Spleen (tissue), 11 donors: ENCODE measurements around the gene SLAMF1. TPM values are rescaled to one million over a fixed set of nuclear protein-coding genes. Genes with fewer than 3 reads are reported as not detected.

Experiments
- DNase-seq: peaks from one replicate; pipeline ENCODE4 v3.0.0-alpha.2; 2020
- H3K27ac ChIP-seq, 8 donors: fragments of 200-600 bp; sonication (generic) in 7 of 8; 1 replicate in 4 of 8; 2 replicates in 4 of 8; pipeline versions ENCODE4 v1.5.0 to v1.8.0; 2016 to 2021; ENCODE audit warnings: inconsistent platforms in 4 of 8, mild to moderate bottlenecking in 4 of 8, moderate library complexity in 1 of 8
- H3K27me3 ChIP-seq, 7 donors: fragments of 200-600 bp; sonication (generic) in 6 of 7; replicated peaks in 1 of 7; 1 replicate in 4 of 7; 2 replicates in 3 of 7; pipeline versions ENCODE4 v1.5.0 to v1.8.0; 2016 to 2021; ENCODE audit warnings: inconsistent platforms in 3 of 7, mild to moderate bottlenecking in 1 of 7
- H3K36me3 ChIP-seq, 6 donors: fragments of 200-600 bp; sonication (generic) in 5 of 6; 1 replicate in 4 of 6; 2 replicates in 2 of 6; pipeline versions ENCODE4 v1.5.0 to v1.8.0; 2016 to 2021; ENCODE audit warnings: inconsistent platforms in 2 of 6
- H3K4me1 ChIP-seq, 6 donors: fragments of 200-600 bp; sonication (generic) in 5 of 6; 1 replicate in 3 of 6; 2 replicates in 3 of 6; pipeline versions ENCODE4 v1.5.0 to v1.8.0; 2016 to 2021; ENCODE audit warnings: inconsistent platforms in 3 of 6
- H3K4me3 ChIP-seq, 8 donors: fragments of 200-600 bp; sonication (generic) in 7 of 8; 1 replicate in 4 of 8; 2 replicates in 4 of 8; pipeline versions ENCODE4 v1.5.0 to v1.8.0; 2016 to 2021; ENCODE audit warnings: inconsistent platforms in 4 of 8, mild to moderate bottlenecking in 4 of 8, moderate library complexity in 2 of 8
- H3K9me3 ChIP-seq, 8 donors: fragments of 200-600 bp; sonication (generic) in 7 of 8; 1 replicate in 4 of 8; 2 replicates in 4 of 8; pipeline versions ENCODE4 v1.5.0 to v1.8.0; 2016 to 2021; ENCODE audit warnings: inconsistent platforms in 4 of 8
- POLR2A ChIP-seq, 3 donors: fragments of 450-650 bp; IDR thresholded peaks; one replicate each; pipeline ENCODE4 v1.5.1; 2017; ENCODE audit warnings: antibody characterized with exemption in 3 of 3, mild to moderate bottlenecking in 1 of 3
- POLR2AphosphoS5 ChIP-seq, 3 donors: sonication (generic); formaldehyde crosslinking; IDR thresholded peaks; one replicate each; pipeline ENCODE4 v1.5.1; 2017; ENCODE audit warnings: antibody characterized with exemption in 3 of 3
- WGBS, 5 donors: extraction: QIAGEN DNeasy Blood & Tissue Kit in 3 of 5; methylation state at CpG; one replicate each; pipeline versions ENCODE4 v1.1.5 to v1.1.7; 2013 to 2018; 5-methylcytosine and 5-hydroxymethylcytosine counted together
- intact Hi-C: fragments of 100-400 bp; cut with DNase I; formaldehyde crosslinking; loops from one replicate; pipeline ENCODE4 v1.15.0; 2023; ENCODE audit warnings: low total_unique reads
- polyA plus RNA-seq, 3 donors: library from polyadenylated mRNA; stranded (reverse); fragments of 200-250 nt; gene quantifications; one replicate each; pipeline ENCODE4 v1.2.1, GENCODE V29; 2013
- total RNA-seq, 7 donors: library from RNA; depleted of rRNA in 3 of 7; stranded (reverse); fragments of >200 nt in 3 of 7; fragmentation: NEBNext Ultra II Directional in 4 of 7; extraction: Animal tissue kit (Norgen Biotek cat#: 25700) in 4 of 7; gene quantifications; one replicate each; pipeline versions ENCODE4 v1.1.0 to v1.2.1, GENCODE V29; 2016 to 2021
- TF ChIP-seq, protein P1 (sequence below), 11 experiments: fragments of 200-600 bp in 7 of 11; fragments of 450-650 bp in 4 of 11; sonication (generic) in 4 of 11; IDR thresholded peaks in 8 of 11; conservative IDR thresholded peaks in 3 of 11; 1 replicate in 7 of 11; 2 replicates in 4 of 11; pipeline versions ENCODE4 v1.4.0 to v1.8.0; 2016 to 2021; ENCODE audit warnings: antibody characterized with exemption in 11 of 11, inconsistent platforms in 4 of 11, mild to moderate bottlenecking in 1 of 11
- donor health status: healthy with polysubstance abuse.
- donor health status: DM: no; HTN: no; CAD: no; lungs with moderate emphysema.
- donor health status: DM: no; HTN: no; CAD: no.
- donor health status: Bipolar disorder and iron deficiency.
- donor health status: healthy.
- donor health status: DM: no; HTN: no; CAD: no.
- donor health status: DM: yes; HTN: yes; CAD: no.

The SLAMF1 gene
- total and polyA plus RNA-seq, 10 donors = 2.8 to 18.3 (median 10.3) TPM

DNA sequence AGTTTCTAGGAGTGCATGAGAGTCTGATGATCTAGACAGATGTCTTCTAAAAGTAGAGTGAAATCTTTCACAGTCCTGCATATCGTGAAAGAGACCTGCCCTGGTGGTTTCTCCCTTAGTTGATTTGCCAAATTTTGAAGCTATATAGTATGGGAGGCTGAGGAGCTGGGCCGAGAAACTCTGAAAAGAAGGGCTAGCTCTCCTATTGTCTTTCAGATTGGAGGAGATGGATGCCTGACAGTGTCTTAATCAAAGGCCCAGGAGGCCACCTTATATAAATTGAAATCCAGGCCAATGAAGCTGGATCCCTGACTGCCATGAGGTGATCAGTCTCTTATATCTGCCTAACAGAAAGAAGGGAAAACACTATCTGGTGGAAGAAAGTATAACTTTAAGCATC lies 49.1 kb downstream of the SLAMF1 start:
- Histone ChIP-seq H3K4me3 (no peak overlapping the region), H3K36me3 (no peaks in the 10 kb centered on the region), H3K9me3 (peaks cover 0 to 34% (median 26%) of the 10 kb centered on the region in 8 donors), H3K27ac (no peak overlapping the region), H3K27me3 (no peaks in the 10 kb centered on the region), H3K4me1 (no peaks in the 10 kb centered on the region)
- no peak for DNase-seq
- WGBS, 5 donors = 74 to 97% (median 93%) methylated on average over 2 of the region's 2 CpGs
- TF ChIP-seq, protein P1, sequence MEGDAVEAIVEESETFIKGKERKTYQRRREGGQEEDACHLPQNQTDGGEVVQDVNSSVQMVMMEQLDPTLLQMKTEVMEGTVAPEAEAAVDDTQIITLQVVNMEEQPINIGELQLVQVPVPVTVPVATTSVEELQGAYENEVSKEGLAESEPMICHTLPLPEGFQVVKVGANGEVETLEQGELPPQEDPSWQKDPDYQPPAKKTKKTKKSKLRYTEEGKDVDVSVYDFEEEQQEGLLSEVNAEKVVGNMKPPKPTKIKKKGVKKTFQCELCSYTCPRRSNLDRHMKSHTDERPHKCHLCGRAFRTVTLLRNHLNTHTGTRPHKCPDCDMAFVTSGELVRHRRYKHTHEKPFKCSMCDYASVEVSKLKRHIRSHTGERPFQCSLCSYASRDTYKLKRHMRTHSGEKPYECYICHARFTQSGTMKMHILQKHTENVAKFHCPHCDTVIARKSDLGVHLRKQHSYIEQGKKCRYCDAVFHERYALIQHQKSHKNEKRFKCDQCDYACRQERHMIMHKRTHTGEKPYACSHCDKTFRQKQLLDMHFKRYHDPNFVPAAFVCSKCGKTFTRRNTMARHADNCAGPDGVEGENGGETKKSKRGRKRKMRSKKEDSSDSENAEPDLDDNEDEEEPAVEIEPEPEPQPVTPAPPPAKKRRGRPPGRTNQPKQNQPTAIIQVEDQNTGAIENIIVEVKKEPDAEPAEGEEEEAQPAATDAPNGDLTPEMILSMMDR (IDR thresholded peaks at IDR 0.05 in 8 of 11, conservative IDR thresholded peaks at IDR 0.05 in 3 of 11) = no peak
- TF ChIP-seq POLR2A (IDR thresholded peaks at IDR 0.05) (no peak), POLR2AphosphoS5 (IDR thresholded peaks at IDR 0.05) (no peak)
- intact Hi-C loops = no loop called here

DNA sequence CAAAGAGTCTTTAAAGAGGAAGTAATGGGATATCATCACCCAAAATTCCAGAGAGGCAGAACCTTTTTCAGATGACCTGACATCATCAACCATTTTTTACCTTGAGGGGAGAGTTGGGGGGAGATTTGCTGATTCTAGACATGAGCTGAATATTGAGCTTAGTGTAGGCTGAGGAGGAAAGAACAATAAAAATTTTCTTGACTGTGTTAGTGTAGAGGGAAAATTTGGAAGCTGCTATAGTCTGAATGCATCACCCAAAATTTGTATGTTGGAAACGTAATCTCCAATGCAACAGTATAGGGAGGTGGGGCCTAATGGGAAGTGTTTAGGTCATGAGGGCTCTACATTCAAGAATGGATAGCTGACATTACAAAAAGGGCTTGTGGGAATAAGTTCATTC lies 49.8 kb downstream of the SLAMF1 start:
- H3K27me3 ChIP-seq = no peaks in the 10 kb centered on the region
- H3K27ac ChIP-seq = no peak overlapping the region
- no peak for TF ChIP-seq POLR2AphosphoS5 (IDR thresholded peaks at IDR 0.05)
- TF ChIP-seq, protein P1 (IDR thresholded peaks at IDR 0.05 in 8 of 11, conservative IDR thresholded peaks at IDR 0.05 in 3 of 11) = no peak
- TF ChIP-seq POLR2A (IDR thresholded peaks at IDR 0.05) = no peak
- no peaks in the 10 kb centered on the region for H3K4me1 ChIP-seq
- H3K9me3 ChIP-seq = peaks cover 0 to 35% (median 24%) of the 10 kb centered on the region in 8 donors
- no peak for DNase-seq
- WGBS, 5 donors = 90 to 100% (median 95%) methylated on average over 1 of the region's 1 CpG
- H3K4me3 ChIP-seq = no peak overlapping the region
- intact Hi-C loops = no loop called here
- no peaks in the 10 kb centered on the region for H3K36me3 ChIP-seq

DNA sequence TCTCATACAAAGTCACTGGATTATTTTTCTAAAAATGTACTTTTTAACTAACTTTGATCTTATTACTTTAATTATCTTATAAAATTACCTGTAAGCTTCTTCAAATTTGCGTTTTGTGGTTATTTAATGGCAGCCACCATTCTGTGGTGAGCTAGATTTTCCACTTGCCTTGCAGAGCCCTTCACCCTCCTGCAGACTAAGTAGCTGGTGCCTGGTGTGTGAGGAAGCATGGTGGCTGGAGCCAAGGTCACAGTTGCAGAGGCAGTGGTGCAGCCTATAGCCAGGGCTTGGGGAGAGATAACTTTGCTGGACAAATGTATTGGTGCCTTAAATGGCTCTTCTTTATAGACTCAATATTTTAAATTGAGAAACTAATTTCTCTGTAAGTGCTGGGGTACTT lies 56.4 kb downstream of the SLAMF1 start:
- WGBS, 5 donors = 48 to 83% (median 74%) methylated on average over 1 of the region's 1 CpG
- no peak for DNase-seq
- no peaks in the 10 kb centered on the region for H3K36me3 ChIP-seq
- intact Hi-C loops = no loop called here
- H3K27ac ChIP-seq = no peak overlapping the region
- no peak overlapping the region for H3K4me3 ChIP-seq
- peaks cover 0 to 17% (median 8%) of the 10 kb centered on the region in 8 donors for H3K9me3 ChIP-seq
- TF ChIP-seq POLR2A (IDR thresholded peaks at IDR 0.05) (no peak), POLR2AphosphoS5 (IDR thresholded peaks at IDR 0.05) (no peak)
- TF ChIP-seq, protein P1 (IDR thresholded peaks at IDR 0.05 in 8 of 11, conservative IDR thresholded peaks at IDR 0.05 in 3 of 11) = no peak
- no peaks in the 10 kb centered on the region for H3K27me3 ChIP-seq
- H3K4me1 ChIP-seq = no peaks in the 10 kb centered on the region

DNA sequence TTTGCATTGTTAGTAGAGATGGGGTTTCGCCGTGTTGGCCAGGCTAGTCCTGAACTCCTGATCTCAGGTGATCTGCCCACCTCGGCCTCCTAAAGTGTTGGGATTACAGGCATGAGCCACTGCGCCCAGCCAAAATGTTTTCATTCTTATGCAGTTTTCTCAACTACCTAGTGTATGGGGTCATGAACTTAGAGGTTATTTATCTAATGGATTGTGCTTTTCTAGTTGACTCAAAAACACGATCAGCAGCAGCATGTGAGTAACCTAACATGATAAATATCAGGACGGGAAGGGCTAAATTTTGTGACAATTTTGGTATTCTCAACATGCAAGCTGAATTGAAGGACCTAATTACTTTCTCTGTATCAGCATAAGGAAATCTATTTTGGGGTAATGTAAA lies 58.4 kb downstream of the SLAMF1 start:
- TF ChIP-seq, protein P1 (IDR thresholded peaks at IDR 0.05 in 8 of 11, conservative IDR thresholded peaks at IDR 0.05 in 3 of 11) = no peak
- TF ChIP-seq POLR2A (IDR thresholded peaks at IDR 0.05) (no peak), POLR2AphosphoS5 (IDR thresholded peaks at IDR 0.05) (no peak)
- H3K4me1 ChIP-seq = peaks cover 0 to 6% (median 0%) of the 10 kb centered on the region in 6 donors
- WGBS, 5 donors = 85 to 91% (median 88%) methylated on average over 6 of the region's 6 CpGs
- H3K27ac ChIP-seq = no peak overlapping the region
- no peaks in the 10 kb centered on the region for H3K27me3 ChIP-seq
- intact Hi-C loops = no loop called here
- no peak for DNase-seq
- no peak overlapping the region for H3K4me3 ChIP-seq
- no peaks in the 10 kb centered on the region for H3K36me3 ChIP-seq
- peaks cover 0 to 11% (median 6%) of the 10 kb centered on the region in 8 donors for H3K9me3 ChIP-seq
